Activated T-cell treated with anti-CD3 and anti-CD28 coated beads for 1 hour (primary cell): ENCODE data around the gene ATP6V1G3.
A peak's percentile ranks its signal among the peaks of the same experiment; 100 is the strongest.
"Not testable (repeated sequence)": the region's sequence is repeated elsewhere in the genome, so short reads cannot be mapped to it uniquely, and the experiment has no call there.

ENCODE experiments used
- DNase-seq: peaks from one replicate; pipeline ENCODE4 v3.0.0-alpha.2; 2020; ENCODE audit warnings: low read depth

ATP6V1G3 gene

GRCh38 chr1:198540580-198540979 is at the start of gene ATP6V1G3:
TSS of gene ATP6V1G3 (minus strand) at chr1:198540680. CDS start at chr1:198540650, 30 bp downstream.
- DNase-seq: no peak

- DNase-seq: no peak
Measured at GRCh38 chr1:198588845-198589244, 48.4 kb upstream of the ATP6V1G3 start.

- DNase-seq: no peak
Measured at GRCh38 chr1:198584163-198584562, 43.7 kb upstream of the ATP6V1G3 start.

- DNase-seq: not testable (repeated sequence)
Measured at GRCh38 chr1:198583209-198583802, 42.8 kb upstream of the ATP6V1G3 start.

GRCh38 chr1:198577444-198577843 is 37.0 kb upstream of the ATP6V1G3 start:
- DNase-seq: no peak

GRCh38 chr1:198575798-198576641 is 35.5 kb upstream of the ATP6V1G3 start:
- DNase-seq: no peak

- DNase-seq: no peak
Measured at GRCh38 chr1:198575292-198575691, 34.8 kb upstream of the ATP6V1G3 start.

GRCh38 chr1:198574325-198574724 is 33.8 kb upstream of the ATP6V1G3 start:
- no peak for DNase-seq

GRCh38 chr1:198564716-198565115 is 24.2 kb upstream of the ATP6V1G3 start:
- DNase-seq: no peak

- DNase-seq: no peak
Measured at GRCh38 chr1:198564157-198564556, 23.7 kb upstream of the ATP6V1G3 start.

GRCh38 chr1:198563583-198563982 is 23.1 kb upstream of the ATP6V1G3 start:
- no peak for DNase-seq

GRCh38 chr1:198560161-198560560 is 19.7 kb upstream of the ATP6V1G3 start:
- DNase-seq: no peak

- no peak for DNase-seq
Measured at GRCh38 chr1:198559362-198559761, 18.9 kb upstream of the ATP6V1G3 start.

- no peak for DNase-seq
Measured at GRCh38 chr1:198558402-198558801, 17.9 kb upstream of the ATP6V1G3 start.

- peak; percentile 34 for DNase-seq
Measured at GRCh38 chr1:198556971-198557370, 16.5 kb upstream of the ATP6V1G3 start.

GRCh38 chr1:198552668-198553416 is 12.4 kb upstream of the ATP6V1G3 start:
- DNase-seq: no peak

- DNase-seq: no peak
Measured at GRCh38 chr1:198550941-198551524, 10.6 kb upstream of the ATP6V1G3 start.

GRCh38 chr1:198549866-198550265 is 9.4 kb upstream of the ATP6V1G3 start:
- DNase-seq: no peak

- no peak for DNase-seq
Measured at GRCh38 chr1:198548890-198549289, 8.4 kb upstream of the ATP6V1G3 start.

GRCh38 chr1:198545156-198545555 is 4.7 kb upstream of the ATP6V1G3 start:
- DNase-seq: no peak

- DNase-seq: no peak
Measured at GRCh38 chr1:198544265-198544664, 3.8 kb upstream of the ATP6V1G3 start.

GRCh38 chr1:198543670-198544260 is 3.3 kb upstream of the ATP6V1G3 start:
- no peak for DNase-seq
